OCI-LY3 (cell line): ENCODE measurements around the gene TNFRSF9.

ENCODE experiments used
- EZH2phosphoT487 ChIP-seq: fragments of 200-600 bp; shearing (Covaris generic); IDR thresholded peaks from 2 replicates; pipeline ENCODE4 v1.6.1; 2018; ENCODE audit warnings: antibody characterized with exemption, mixed run types, low read depth
- TF ChIP-seq, protein P1 (sequence below): fragments of 200-600, 300-600 bp; sonication (generic); IDR thresholded peaks from 2 replicates; pipeline ENCODE4 v1.5.1; 2014; ENCODE audit warnings: antibody characterized with exemption, low read length, low read depth

DNA sequence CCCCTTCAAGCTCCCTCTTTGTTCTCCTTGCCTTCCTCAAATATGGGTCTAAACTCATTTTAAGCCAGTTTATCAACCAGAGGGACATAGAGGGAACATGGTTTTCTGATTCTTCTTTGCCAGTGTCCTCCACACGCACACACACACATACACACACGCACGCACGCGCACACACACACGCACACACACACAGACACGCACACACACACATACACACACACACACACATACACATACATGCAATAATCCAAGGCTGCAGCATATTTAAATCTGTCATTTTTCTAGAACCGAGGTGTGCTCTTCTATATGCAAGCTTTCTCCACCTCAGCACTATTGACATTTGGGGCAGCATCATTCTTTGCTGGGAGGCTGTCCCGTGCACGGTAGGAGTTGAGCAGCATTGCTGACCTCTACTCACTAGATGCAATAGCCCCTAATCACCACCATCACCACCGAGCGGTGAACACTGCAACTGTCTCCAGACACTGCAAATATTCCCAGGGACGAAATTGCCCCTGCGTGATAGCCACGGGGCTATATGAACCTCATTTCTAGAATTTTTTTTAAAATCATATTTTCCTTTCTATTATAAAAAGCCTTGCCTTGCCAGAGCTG lies 8.0 kb downstream of the TNFRSF9 start:
- TF ChIP-seq, protein P1, sequence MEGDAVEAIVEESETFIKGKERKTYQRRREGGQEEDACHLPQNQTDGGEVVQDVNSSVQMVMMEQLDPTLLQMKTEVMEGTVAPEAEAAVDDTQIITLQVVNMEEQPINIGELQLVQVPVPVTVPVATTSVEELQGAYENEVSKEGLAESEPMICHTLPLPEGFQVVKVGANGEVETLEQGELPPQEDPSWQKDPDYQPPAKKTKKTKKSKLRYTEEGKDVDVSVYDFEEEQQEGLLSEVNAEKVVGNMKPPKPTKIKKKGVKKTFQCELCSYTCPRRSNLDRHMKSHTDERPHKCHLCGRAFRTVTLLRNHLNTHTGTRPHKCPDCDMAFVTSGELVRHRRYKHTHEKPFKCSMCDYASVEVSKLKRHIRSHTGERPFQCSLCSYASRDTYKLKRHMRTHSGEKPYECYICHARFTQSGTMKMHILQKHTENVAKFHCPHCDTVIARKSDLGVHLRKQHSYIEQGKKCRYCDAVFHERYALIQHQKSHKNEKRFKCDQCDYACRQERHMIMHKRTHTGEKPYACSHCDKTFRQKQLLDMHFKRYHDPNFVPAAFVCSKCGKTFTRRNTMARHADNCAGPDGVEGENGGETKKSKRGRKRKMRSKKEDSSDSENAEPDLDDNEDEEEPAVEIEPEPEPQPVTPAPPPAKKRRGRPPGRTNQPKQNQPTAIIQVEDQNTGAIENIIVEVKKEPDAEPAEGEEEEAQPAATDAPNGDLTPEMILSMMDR = no peak
- TF ChIP-seq EZH2phosphoT487 = no peak
